ENCODE results near the gene PI4K2A. TPM values are rescaled to one million over a fixed set of nuclear protein-coding genes. Genes with fewer than 3 reads are reported as not detected.
A peak's percentile ranks its signal among the peaks of the same experiment; 100 is the strongest.

The PI4K2A gene
- total and polyA plus RNA-seq, 5 experiments from 2014 or later, result 6.5 to 9.4 (median 8.8) TPM

DNA sequence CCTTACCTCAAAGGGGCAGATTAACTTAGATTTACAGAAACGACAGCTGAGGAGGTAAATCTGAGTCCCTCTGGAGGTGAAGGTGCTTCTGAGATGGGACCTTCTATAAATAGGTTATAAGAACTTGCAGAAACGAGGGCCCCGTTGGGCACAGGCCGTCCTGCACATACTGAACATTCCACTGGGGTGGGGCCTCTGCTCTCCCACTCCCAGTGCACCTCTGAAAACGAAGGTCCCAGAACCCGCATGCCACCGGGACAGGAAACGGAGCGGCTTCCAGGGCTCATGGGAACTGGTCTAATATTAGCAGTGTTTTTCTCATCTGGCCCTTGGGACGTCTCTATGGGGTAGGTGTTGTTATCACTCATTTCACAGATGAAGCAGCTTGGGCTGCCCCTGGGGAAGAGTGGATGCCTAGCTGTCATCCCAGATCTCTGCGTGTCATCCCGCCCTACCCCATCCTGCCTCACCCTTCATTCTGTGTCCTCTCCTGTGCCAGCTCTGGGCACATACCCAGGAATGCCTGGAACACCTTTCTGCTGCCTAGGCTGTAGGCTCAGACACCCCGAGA is 31.4 kb upstream of the PI4K2A start:
- POLR2A ChIA-PET, result interaction anchor here (0.6 kb wide), 1 partner anchor 11 kb away, joined by 8 read pairs; no protein-coding TSS in a partner anchor
- no peaks in the 10 kb centered on the region for H3K27me3 Mint-ChIP-seq
- H3K36me3 Mint-ChIP-seq, result no peaks in the 10 kb centered on the region
- no peaks in the 10 kb centered on the region for H3K4me1 Mint-ChIP-seq
- no peak for ATAC-seq
- no peak for DNase-seq
- H3K9me3 Mint-ChIP-seq, result no peaks in the 10 kb centered on the region
- H3K4me3 Mint-ChIP-seq, result no peak overlapping the region
- H3K27ac Mint-ChIP-seq, result no peak overlapping the region

GRCh38 chr10:97611473-97611872 is 29.0 kb upstream of the PI4K2A start:
- no peaks in the 10 kb centered on the region for H3K36me3 Mint-ChIP-seq
- no peak for ATAC-seq
- DNase-seq, result no peak
- no peak overlapping the region for H3K4me3 Mint-ChIP-seq
- POLR2A ChIA-PET, result no interaction called here
- no peaks in the 10 kb centered on the region for H3K4me1 Mint-ChIP-seq
- H3K27me3 Mint-ChIP-seq, result no peaks in the 10 kb centered on the region
- H3K27ac Mint-ChIP-seq, result no peak overlapping the region
- no peaks in the 10 kb centered on the region for H3K9me3 Mint-ChIP-seq

DNA sequence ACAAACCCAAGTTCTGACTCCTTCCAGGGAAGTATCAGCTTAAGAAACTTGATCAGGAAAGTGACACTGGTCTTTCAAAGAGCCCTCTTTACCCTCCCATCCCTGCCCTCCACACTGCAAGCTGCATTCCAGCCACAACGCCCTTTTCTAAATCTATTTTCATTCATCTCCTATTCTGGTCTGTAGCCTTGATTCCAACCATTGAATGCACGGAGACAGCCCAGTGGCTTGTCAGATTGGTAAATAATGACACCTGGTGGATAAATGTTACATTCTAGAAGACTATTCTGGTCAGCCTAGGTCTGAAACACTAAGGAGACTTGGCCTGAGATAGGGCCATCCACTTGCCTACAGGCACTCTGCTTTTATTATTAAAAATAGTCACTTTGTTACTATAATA is 28.1 kb upstream of the PI4K2A start:
- H3K4me1 Mint-ChIP-seq, result no peaks in the 10 kb centered on the region
- H3K27me3 Mint-ChIP-seq, result no peaks in the 10 kb centered on the region
- POLR2A ChIA-PET, result no interaction called here
- ATAC-seq, result no peak
- H3K27ac Mint-ChIP-seq, result no peak overlapping the region
- H3K36me3 Mint-ChIP-seq, result peaks cover 0 to 3% (median 0%) of the 10 kb centered on the region in 3 donors
- no peak overlapping the region for H3K4me3 Mint-ChIP-seq
- no peaks in the 10 kb centered on the region for H3K9me3 Mint-ChIP-seq
- DNase-seq, result no peak

DNA sequence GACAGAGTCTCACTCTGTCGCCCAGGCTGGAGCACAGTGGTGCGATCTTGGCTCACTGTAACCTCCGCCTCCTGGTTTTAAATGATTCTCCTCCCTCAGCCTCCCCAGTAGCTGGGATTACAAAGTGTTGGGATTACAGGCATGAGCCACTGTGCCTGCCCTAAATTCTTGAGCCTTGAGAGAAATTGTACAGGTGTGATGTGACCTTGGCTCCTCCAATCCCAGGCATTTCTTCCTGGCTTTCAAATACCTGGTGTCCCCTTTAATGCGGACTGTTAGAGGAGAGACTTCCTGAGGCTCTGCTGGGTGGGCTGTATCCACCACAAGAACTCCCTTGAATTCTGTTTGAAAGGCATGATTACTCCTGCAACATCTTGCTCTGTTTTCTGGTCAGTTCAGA is 22.2 kb upstream of the PI4K2A start:
- H3K27ac Mint-ChIP-seq, result no peak overlapping the region

DNA sequence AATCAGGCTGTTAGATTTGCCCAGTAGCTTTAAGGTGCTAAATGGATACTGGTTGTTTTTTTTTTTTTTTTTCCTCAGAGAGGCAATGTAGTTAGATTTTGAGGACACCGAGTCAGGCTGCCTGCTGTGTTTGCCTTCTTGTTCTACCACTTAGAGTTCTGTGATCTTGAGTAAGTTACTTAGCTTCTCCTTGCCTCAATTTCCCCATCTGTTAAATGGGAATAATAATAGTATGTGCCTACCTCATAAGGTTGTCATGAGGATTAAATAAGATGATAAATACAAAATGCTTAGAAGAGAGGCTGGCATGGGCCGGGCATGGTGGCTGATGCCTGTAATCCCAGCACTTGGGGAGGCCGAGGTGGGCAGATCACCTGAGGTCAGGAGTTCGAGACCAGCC is 21.7 kb upstream of the PI4K2A start:
- POLR2A ChIA-PET, result interaction anchor here (0.7 kb wide), 1 partner anchor 334 kb away, joined by 3 read pairs; no protein-coding TSS in a partner anchor
- no peak overlapping the region for H3K4me3 Mint-ChIP-seq
- no peak for ATAC-seq
- H3K9me3 Mint-ChIP-seq, result no peaks in the 10 kb centered on the region
- H3K4me1 Mint-ChIP-seq, result peaks cover 0 to 1% (median 0%) of the 10 kb centered on the region in 4 donors
- peaks cover 0 to 3% (median 0%) of the 10 kb centered on the region in 3 donors for H3K36me3 Mint-ChIP-seq
- H3K27me3 Mint-ChIP-seq, result no peaks in the 10 kb centered on the region
- no peak for DNase-seq
- H3K27ac Mint-ChIP-seq, result no peak overlapping the region

More for the DNA sequence above, 22.2 kb upstream of the PI4K2A start:
- POLR2A ChIA-PET, result interaction anchor here (0.7 kb wide), 1 partner anchor 335 kb away, joined by 3 read pairs; no protein-coding TSS in a partner anchor
- DNase-seq (no peak), ATAC-seq (no peak)
- no peaks in the 10 kb centered on the region for H3K27me3 Mint-ChIP-seq
- peaks cover 0 to 3% (median 0%) of the 10 kb centered on the region in 3 donors for H3K36me3 Mint-ChIP-seq
- no peak overlapping the region for H3K4me3 Mint-ChIP-seq
- peaks cover 0 to 1% (median 0%) of the 10 kb centered on the region in 4 donors for H3K4me1 Mint-ChIP-seq
- H3K9me3 Mint-ChIP-seq, result no peaks in the 10 kb centered on the region

GRCh38 chr10:97623277-97623676 is 17.2 kb upstream of the PI4K2A start:
- ATAC-seq (no peak), DNase-seq (no peak)
- Mint-ChIP-seq H3K4me1 (peaks cover 0 to 1% (median 0%) of the 10 kb centered on the region in 4 donors), H3K36me3 (no peaks in the 10 kb centered on the region), H3K9me3 (no peaks in the 10 kb centered on the region), H3K27ac (no peak overlapping the region), H3K27me3 (no peaks in the 10 kb centered on the region), H3K4me3 (no peak overlapping the region)
- POLR2A ChIA-PET, result no interaction called here

- H3K27me3 Mint-ChIP-seq, result peaks cover 0 to under 1% (median 0%) of the 10 kb centered on the region in 5 donors
- DNase-seq, result no peak
- H3K9me3 Mint-ChIP-seq, result no peaks in the 10 kb centered on the region
- no peaks in the 10 kb centered on the region for H3K36me3 Mint-ChIP-seq
- no peak overlapping the region for H3K27ac Mint-ChIP-seq
- no peak for ATAC-seq
- H3K4me3 Mint-ChIP-seq, result no peak overlapping the region
- POLR2A ChIA-PET, result no interaction called here
- peaks cover 2 to 5% (median 3%) of the 10 kb centered on the region in 4 donors for H3K4me1 Mint-ChIP-seq
Observed at GRCh38 chr10:97627731-97628130, 12.7 kb upstream of the PI4K2A start.

DNA sequence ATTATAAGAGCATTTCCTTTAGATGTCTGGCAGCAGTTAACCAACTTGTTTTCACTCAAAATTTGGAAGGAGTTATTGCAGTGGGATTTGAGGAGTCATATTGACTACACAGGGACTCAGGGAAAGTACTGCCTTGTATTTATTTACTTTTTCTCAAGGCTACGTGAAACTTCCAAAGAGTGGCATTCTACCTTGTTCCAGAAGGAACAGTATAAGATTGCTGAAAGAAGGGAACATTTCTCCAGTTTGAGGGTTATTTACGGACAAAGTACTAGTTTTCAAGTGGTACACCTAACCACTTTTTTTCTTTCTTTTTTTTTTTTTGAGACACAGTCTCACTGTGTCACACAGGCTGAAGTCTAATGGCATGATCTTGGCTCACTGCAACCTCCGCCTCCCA is 12.2 kb upstream of the PI4K2A start:
- peaks cover 6 to 10% (median 7%) of the 10 kb centered on the region in 4 donors for H3K4me1 Mint-ChIP-seq
- no peak for ATAC-seq
- peaks cover 0 to 2% (median 1%) of the 10 kb centered on the region in 3 donors for H3K36me3 Mint-ChIP-seq
- POLR2A ChIA-PET, result no interaction called here
- no peak for DNase-seq
- peaks cover 0 to 2% (median 1%) of the 10 kb centered on the region in 5 donors for H3K27me3 Mint-ChIP-seq
- no peaks in the 10 kb centered on the region for H3K9me3 Mint-ChIP-seq
- H3K4me3 Mint-ChIP-seq, result no peak overlapping the region
- no peak overlapping the region for H3K27ac Mint-ChIP-seq

DNA sequence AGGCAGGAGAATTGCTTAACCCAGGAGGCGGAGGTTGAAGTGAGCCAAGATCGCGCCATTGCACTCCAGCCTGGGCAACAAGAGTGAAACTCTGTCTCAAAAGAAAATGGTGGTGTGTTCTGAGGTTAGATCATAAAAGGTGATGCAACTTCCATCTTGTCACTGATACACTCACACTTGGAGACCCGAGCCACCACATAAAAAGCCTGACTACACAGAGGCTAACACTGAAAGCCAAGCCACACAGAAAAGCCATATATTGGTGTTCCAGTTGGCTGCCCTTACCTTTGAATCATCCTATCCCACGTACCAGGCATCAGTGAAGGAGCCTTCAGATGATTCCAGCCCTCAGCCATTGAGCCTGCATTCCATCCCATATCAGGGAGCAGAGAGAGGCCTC is 11.2 kb upstream of the PI4K2A start:
- POLR2A ChIA-PET, result interaction anchor here (1.2 kb wide), 1 partner anchor 12 kb away, joined by 3 read pairs; no protein-coding TSS in a partner anchor

GRCh38 chr10:97631098-97631497 is 9.4 kb upstream of the PI4K2A start:
- no peak for DNase-seq
- Mint-ChIP-seq H3K36me3 (peaks cover 0 to 5% (median 2%) of the 10 kb centered on the region in 3 donors), H3K4me1 (peaks cover 9 to 17% (median 16%) of the 10 kb centered on the region in 4 donors), H3K27ac (no peak overlapping the region), H3K4me3 (no peak overlapping the region), H3K27me3 (peaks cover 0 to 4% (median 2%) of the 10 kb centered on the region in 5 donors), H3K9me3 (no peaks in the 10 kb centered on the region)
- POLR2A ChIA-PET, result no interaction called here
- ATAC-seq, result no peak

More for the DNA sequence above, 11.2 kb upstream of the PI4K2A start:
- Mint-ChIP-seq H3K4me1 (peaks cover 9 to 17% (median 16%) of the 10 kb centered on the region in 4 donors), H3K27me3 (peaks cover 0 to 4% (median 2%) of the 10 kb centered on the region in 5 donors), H3K27ac (no peak overlapping the region), H3K36me3 (peaks cover 0 to 5% (median 2%) of the 10 kb centered on the region in 3 donors), H3K4me3 (no peak overlapping the region), H3K9me3 (no peaks in the 10 kb centered on the region)
- DNase-seq, result no peak
- no peak for ATAC-seq

- H3K4me1 Mint-ChIP-seq, result peaks cover 9 to 17% (median 16%) of the 10 kb centered on the region in 4 donors
- no peaks in the 10 kb centered on the region for H3K9me3 Mint-ChIP-seq
- POLR2A ChIA-PET, result no interaction called here
- ATAC-seq (peak; percentile 98 to 100), DNase-seq (peak; percentile 84 to 97 (median 91))
- H3K27ac Mint-ChIP-seq, result peak within 1 kb of the TSS; percentile 81 to 99 (median 93)
- peaks cover 0 to 4% (median 2%) of the 10 kb centered on the region in 5 donors for H3K27me3 Mint-ChIP-seq
- H3K36me3 Mint-ChIP-seq, result peaks cover 0 to 5% (median 2%) of the 10 kb centered on the region in 3 donors
- H3K4me3 Mint-ChIP-seq, result peak within 1 kb of the TSS; percentile 91 to 100 (median 98)
Observed at GRCh38 chr10:97632949-97633884, 7.3 kb upstream of the PI4K2A start, which contains the start of gene MORN4. Gene MORN4 (minus strand): TSS chr10:97633500. CDS start chr10:97619653, 13,847 bp downstream.

GRCh38 chr10:97633921-97634320 is 6.5 kb upstream of the PI4K2A start:
- Mint-ChIP-seq H3K4me3 (peak overlapping the region; percentile 91 to 100 (median 98)), H3K9me3 (no peaks in the 10 kb centered on the region), H3K36me3 (peaks cover 0 to 5% (median 2%) of the 10 kb centered on the region in 3 donors), H3K27me3 (peaks cover 0 to 4% (median 2%) of the 10 kb centered on the region in 5 donors), H3K4me1 (peaks cover 9 to 17% (median 16%) of the 10 kb centered on the region in 4 donors), H3K27ac (peak overlapping the region; percentile 81 to 99 (median 93))
- peak in 1 of 10 donors; percentile 27 for DNase-seq
- no peak for ATAC-seq
- POLR2A ChIA-PET, result no interaction called here

GRCh38 chr10:97635577-97635976 is 4.9 kb upstream of the PI4K2A start:
- ATAC-seq, result no peak
- Mint-ChIP-seq H3K9me3 (no peaks in the 10 kb centered on the region), H3K4me3 (no peak overlapping the region), H3K27ac (no peak overlapping the region), H3K27me3 (peaks cover 0 to 4% (median 2%) of the 10 kb centered on the region in 5 donors), H3K4me1 (peaks cover 7 to 21% (median 18%) of the 10 kb centered on the region in 4 donors), H3K36me3 (peaks cover 0 to 5% (median 2%) of the 10 kb centered on the region in 3 donors)
- no peak for DNase-seq
- POLR2A ChIA-PET, result no interaction called here

Measured in naive thymus-derived CD8-positive, alpha-beta T cell (primary cell).